ENCODE data around the gene RXRA.

The RXRA gene

DNA sequence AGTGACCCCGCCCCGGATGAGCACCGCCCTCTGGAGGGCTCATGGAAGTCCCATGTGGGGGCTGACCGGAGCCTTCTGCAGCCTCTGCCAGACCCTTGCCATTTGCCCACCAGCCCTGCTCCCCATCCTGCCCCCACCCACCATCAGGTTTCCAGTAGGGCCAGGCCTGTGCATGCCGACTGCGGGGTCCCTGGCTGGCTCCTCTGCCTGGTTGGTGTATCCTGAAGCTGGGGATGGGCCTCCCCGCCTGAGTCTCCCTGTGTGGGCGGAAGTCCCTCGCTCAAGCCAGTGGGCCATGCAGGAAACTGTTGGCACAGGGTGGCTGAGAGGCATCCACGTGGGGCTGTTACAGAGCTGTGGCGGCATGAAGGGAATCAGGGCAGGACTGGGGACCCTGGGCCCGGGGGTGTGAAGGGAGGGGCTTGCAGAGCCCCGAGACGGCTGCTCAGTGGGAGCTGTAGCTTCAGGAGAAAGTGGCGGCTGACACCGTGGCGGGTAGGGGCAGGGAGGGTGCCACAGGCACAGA is 88.7 kb downstream of the RXRA start:
- no peak for DNase-seq (ENCODE audit: low spot score)

DNA sequence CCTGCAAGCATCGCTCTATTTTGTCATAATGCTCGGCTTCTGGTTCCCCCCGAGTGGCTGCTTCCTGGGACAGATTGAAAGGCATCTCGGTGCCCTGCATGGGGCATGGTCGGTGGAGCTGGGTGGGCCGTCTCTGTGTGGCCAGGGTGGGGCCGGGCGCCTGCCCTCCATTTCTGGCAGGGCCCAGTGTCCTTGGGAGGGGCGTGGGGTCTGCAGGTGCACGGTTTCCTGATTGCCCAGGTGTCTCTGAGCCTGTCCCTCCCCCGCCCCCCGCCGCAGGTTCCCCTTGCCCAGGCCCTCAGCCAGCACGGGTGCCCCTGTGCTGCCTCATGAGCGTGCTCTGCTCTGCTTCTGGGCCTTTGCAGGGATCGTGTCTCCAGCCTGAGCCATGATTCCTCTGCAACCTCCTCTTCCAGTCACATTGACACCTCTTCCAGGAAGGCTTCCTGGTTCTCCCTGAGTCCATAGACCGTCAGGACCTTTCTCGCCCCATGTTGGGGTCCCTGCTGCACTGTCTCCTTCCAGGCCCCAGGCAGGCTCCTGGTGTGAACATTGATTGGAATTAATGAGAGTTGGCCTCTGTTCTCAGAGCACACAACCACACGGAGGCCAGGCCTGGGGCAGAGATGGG is 90.2 kb downstream of the RXRA start:
- no peak for DNase-seq (ENCODE audit: low spot score)

DNA sequence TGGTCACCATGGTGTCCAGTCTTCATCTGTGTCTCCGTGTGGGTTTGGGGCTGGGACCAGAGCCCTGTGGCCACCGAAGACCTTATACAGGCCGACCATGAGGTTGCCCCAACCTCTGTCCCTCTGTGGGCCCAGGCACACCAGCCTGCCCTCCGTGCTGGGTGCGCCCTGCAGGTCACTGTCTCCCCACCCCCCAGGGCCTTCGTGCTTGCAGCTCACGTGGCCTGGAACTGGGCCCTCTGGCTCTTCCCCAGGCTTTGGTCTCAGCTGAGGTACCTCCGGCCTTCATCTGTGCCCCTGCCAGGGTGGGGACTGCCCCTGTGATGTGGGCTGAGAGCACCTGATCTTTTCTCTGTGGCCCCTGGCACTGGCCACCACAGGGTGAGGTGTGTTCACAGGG is 92.1 kb downstream of the RXRA start:
- DNase-seq (ENCODE audit: low spot score): no peak

DNA sequence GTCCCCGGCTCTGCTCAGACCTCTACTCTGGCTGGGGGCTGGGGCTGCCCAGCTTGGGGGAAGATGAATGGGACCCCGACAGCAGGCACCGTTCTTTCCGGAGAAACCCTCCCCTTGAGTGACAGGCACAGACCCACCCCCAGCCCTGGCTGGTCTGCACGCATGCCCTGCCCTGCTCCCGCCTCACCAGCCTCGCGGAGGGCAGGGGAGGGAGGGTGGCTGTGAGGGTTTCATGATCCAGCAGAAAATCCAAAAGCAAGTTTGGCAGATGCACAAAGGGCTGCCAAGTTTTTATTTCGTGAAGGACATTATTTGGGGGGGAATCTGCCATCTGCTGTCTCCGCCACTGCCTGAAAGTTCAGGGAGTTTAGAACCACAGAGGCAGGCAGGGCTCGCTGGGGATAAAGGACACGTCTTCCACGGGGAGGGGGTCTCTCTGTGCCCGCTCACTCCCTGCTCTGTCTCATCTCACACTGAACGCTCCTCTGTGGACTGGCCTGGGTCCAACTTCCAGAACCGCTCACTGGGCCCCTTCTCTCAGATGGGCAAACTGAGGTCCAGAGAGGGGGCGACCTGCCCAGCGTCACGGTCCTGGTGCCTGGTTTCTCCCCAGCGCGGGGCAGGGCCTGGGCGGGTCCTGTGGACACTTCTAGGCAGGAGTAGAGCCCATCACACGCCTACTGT is 92.9 kb downstream of the RXRA start:
- no peak for DNase-seq (ENCODE audit: low spot score)

DNA sequence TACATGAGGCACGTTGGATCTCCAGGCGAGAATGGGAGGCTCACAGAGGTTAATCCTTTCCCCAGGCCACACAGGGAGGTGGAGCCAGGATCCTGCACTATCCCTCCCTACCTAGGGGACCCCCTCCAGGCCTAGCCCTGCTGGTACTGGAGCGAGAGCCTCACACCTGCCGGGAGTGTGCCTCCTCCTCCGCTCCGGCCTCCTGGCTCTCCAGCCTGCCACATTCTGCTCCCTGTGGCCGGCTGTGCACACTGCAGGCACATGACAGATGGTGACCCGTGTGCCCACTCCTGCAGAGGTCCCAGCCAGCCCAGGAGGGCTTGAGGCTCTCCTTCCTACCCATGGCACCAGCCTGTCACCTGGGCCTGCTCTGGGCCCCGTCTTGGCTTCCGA is 93.4 kb downstream of the RXRA start:
- DNase-seq (ENCODE audit: low spot score): no peak

DNA sequence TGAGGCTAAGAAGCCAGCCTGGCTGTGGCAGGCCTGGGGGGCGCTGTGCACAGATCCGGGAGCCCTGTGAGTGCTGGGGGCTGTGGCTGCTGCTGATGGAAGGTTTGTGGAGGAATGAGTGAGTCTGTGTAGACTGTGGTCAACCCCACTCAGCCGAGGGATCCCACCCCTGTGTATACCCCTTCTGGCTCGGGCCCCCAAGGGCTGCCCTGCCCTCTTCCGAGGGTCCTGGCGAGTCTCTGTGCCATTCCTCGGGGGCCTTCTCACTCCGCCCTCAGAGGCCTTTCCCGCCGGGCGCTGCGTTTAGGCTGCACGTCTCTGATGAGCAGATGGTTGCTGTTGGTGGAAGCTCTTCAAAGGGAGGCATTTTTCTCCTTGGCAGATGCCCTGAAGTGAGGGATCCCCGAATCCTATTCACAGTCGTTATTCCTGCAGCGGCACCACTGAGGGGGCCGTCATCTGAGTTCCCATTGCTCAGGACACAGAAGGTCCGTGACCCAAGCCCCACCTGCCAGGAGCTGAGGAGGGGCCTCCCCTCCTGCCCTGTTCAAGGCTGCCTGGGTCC is 94.1 kb downstream of the RXRA start:
- no peak for DNase-seq (ENCODE audit: low spot score)

DNA sequence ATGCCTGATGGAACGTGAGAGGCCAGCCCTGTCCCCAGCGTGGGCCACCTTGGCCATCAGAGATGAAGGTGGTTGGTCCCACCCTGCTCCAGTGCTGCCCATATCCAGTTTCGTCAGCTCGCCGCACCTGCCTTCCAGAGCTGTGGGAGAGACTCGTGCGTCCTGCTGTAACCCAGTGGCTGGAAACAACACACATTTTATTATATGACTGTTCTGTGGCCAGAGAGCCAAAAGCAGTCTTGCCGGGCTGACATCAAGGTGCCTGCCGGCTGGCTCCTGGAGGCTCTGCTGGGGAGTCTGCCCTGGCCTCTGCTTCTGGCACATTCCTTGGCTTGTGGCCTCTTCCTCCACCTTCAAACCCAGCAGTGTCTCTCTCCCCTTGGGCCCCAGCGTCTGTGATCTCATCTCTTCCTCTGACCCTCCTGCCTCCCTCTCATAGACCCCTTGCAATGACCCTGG is 94.7 kb downstream of the RXRA start:
- no peak for DNase-seq (ENCODE audit: low spot score)

DNA sequence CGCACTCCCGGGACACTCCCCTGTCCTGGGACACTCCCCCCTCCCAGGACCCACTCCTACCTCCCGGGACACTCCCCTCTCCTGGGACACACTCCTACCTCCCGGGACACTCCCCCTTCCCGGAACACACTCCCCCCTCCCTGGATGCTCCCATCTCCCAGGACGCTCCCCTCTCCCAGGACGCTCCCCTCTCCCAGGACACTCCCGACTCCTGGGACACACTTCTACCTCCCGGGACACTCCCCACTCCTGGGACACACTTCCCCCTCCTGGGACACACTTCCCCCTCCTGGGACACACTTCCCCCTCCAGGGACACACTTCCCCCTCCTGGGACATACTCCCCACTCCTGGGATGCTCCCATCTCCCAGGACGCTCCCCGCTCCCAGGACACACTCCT is 95.6 kb downstream of the RXRA start:
- no peak for DNase-seq (ENCODE audit: low spot score)

DNA sequence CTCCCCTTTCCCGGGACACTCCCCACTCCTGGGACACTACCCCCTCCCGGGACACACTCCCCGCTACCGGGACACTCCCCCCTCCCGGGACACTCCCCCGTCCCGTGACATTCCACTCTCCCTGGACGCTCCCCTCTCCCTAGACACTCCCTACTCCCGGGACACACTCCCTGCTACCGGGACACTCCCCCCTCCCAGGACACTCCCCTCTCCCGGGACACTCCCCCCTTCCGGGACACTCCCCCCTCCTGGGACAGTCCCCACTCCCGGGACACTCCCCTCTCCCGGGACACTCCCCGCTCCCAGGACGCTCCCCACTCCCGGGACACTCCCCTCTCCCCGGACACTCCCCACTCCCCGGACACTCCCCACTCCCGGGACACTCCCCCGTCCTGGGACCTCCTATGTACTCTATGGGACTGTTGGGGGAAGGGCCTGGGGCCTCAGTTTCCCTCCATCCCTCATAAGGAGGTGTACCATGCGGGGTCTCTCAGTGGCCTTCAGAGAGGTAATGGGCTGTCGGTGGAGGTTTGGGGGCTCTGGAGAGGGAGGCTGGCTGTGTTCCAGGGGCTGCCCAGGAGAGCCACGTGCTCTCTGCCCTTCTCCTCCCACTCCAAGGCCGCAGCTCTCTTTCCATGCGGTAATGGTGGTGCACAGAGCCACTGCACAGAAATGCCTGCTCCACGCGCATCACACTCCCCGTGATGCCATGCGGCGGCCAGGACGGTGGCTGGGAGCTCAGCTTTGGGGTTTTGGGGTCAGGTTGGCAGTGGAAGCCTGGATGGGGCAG is 96.2 kb downstream of the RXRA start:
- no peak for DNase-seq (ENCODE audit: low spot score)

DNA sequence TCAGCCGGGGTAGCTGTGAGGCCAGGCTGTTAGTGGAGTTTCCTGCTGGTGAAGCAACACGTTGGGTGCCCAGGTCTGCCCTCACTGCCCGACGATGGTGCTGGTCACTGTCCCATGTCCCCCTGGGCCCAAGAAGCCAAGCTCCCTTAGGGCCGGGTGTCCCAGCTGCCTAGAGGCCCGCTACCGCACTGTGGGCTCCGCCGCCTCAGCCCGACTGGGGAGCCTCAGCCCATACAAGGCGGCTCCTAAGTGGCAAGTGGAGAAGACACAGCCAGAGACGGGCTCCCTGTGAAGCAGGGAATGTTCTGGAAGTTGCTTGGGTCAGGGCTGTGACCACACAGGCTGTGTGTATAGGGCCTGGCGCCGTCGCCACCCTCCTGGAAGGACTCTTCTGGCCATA is 96.9 kb downstream of the RXRA start:
- DNase-seq (ENCODE audit: low spot score): no peak

DNA sequence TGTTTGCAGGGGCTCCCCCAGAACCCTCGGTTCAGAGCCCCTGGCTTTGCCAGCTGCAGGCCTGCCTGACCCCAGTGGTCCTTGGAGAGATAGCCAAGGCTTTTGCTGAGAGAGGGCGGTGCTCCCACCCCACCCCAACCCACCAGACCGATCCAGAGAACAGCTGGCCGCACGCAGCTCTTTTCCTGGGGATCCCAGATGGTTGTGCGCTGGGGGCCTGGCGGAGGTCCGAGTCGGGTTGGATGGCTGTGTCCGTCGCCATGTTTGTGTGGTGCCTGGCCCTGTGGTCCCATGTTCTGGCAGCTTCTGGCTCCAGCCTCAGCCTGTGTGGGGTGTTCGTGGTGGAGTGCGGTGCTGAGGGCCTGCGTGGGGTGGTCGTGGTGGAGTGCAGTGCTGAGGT is 97.5 kb downstream of the RXRA start:
- DNase-seq (ENCODE audit: low spot score): no peak

DNA sequence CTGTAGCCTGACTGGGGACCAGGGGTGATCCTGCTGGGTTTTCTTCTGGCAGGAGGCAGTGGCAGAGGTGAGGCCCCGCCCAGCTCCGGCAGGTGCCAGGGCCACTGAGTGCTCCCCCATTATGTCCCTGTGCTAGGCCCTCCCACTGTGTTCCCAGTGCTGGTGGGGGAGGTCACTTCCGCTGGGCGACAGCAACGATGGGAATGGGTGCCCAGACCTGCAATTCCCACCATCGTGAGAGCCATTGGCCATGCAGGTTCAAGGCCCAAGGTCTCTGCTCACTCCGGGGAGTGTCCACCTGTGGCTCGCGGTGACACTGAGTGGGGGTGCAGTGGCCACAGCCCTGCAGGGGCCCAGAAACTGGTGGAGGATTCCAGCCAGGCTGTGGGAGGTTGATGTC is 98.6 kb downstream of the RXRA start:
- DNase-seq (ENCODE audit: low spot score): no peak

DNA sequence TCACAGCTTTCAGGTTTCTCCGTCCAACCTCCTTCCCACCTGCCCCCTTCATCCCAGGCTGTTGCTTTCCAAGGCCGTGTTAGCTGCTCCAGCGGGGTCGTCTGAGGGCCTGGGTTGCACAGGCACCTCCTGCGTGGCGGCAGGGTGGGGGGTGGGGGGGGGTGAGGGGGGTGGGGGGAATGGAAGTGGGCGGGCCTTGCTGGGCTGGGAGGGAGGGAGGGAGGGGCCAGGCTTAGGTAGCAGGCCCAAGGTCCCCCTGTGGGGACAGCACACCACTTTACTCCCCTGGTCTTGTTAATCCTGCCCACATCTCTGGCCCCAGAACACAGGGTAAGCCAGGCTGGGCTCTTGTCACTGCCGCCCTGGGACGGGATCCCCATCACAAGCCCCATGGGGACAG is 99.1 kb downstream of the RXRA start:
- no peak for DNase-seq (ENCODE audit: low spot score)

DNA sequence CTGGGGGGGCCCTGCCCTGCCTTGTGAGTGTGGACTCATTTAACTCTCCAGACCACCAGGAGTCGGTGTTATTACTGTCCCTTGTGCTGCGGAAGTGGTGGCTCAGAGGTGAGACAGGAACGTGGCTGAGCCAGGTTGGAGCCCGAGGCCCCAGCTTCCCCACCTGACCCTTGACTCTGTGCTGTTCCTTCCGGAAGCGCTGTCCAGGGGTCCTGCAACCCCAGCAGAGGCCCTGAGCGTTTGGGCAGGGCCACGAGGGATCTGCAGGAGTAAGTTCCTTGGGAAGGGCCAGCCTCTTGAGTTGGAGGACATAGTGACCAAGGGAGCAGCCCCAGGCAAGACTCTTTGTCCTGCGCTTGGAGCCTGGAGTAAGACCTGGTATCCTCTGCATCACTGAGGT is 99.6 kb downstream of the RXRA start:
- DNase-seq (ENCODE audit: low spot score): no peak

DNA sequence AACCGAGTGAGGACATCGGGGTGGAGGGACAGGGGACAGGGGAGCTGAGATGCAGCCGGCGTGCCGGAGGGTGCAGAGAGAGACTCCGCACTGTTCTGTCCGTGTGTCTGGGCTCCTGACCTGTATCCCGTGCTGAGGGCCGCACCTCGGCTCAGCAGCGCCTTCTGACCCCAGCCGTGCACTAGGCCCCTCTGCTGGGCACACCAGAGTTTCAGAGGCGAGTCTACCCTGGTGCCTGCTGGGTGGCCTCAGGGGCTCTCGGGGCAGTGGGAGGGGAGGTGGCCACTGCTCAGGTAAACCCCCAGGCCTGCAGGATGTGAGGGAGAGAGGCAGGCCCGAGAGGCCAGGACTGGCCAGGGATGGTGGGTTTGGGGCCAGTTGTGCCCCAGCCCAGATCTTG is 100.2 kb downstream of the RXRA start:
- DNase-seq (ENCODE audit: low spot score): no peak

DNA sequence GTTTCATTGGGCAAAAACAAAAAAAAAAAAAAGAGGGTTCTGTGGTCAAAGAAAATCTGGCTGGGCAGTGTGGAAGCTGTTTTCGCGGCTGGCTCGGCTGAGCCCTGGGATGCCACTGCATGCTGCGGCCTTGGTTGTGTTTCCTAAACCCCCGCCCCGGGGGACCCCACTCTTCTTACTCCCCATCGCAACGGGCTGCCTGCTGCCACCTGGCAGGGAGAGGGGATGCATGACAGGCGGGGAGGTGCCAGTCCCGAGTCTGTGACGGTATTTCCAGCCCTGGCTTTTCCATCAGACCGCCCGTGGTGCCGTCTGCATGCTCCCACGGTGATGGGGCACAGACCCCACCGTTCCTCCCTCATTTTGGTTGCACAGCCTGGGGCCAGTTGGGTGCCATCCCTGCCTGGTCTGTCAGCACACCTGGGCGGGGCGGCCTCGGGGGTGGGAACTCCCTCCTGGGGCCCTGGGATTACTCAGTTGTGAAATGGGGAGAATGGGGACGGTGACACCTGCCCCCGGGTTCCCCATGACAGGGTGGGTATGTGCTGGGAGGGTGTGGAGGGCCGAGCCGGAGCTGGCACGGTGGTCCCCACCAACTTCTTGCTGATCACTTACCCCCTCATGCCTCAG is 101.0 kb downstream of the RXRA start:
- no peak for DNase-seq (ENCODE audit: low spot score)

DNA sequence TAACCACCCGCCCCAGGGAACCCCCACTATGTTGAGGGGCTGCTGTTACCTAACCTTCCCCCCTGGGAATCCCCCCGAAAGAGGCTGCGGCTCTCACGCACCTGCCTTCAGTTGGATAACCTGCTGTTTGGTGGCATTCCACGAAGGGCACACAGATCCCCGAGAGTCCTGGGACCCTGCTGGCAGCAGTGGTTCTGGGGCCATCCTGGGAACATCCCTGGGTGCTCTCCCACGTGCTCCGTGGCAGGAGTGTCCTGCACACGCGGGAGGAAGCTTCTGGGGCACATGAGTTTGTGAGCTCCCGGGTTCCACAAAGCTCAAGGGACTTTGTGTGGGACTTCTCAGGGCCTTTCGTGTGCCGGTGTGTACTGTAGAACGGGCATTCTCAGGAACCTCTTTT is 102.3 kb downstream of the RXRA start:
- no peak for DNase-seq (ENCODE audit: low spot score)

DNA sequence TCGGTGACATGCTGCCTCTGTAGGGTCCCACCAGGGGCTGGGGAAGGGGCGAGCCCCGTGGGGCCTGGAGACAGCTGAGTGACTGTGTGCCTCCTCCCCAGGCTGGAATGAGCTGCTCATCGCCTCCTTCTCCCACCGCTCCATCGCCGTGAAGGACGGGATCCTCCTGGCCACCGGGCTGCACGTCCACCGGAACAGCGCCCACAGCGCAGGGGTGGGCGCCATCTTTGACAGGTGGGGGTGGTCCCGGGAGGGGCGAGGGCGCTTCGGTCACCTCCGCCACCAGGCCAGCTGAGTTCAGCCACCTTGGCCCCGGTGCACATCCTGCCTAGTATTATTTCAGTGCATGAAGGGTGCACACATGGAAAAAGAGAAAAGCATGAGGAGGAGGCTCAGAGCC is 102.8 kb downstream of the RXRA start:
- no peak for DNase-seq (ENCODE audit: low spot score)

DNA sequence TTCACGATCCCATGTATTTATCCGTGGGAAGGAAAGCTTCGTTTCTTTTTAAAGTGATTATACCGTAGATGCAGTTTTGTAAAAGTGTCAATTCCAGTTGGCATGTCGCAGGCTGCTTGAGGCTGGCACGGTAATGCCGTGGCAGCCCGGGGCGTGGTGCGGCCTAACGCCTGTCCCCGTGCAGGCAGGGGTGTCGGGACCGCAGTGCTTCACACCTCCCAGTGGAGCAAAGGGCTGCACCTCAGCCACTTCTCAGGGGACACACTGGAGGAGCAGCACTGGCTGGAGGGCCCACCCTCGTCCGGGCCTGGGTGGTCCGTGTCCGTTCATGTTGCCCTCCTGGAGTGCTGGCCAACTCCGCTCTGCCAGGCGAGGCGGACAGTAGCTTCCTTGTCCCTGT is 103.2 kb downstream of the RXRA start:
- no peak for DNase-seq (ENCODE audit: low spot score)

DNA sequence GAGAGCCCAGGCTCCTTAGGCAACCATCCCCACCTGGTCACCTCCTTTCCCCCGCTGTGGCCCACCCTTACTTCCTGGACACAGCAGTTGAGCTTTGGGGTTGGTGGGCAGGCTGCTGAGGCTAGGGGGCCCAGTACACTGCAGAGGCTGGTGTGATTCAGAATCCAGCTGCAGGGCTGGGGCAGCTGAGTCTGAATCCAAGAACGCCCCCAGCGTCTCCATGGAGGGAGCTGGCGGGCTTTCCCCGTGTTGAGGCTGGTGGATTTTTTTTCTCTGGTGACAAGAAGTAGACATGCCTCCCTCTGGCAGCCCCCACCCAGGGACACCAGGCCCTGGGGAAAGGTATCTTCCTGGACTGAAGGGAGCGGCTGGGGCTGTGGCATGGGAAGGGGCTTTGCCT is 104.8 kb downstream of the RXRA start:
- DNase-seq (ENCODE audit: low spot score): no peak

DNA sequence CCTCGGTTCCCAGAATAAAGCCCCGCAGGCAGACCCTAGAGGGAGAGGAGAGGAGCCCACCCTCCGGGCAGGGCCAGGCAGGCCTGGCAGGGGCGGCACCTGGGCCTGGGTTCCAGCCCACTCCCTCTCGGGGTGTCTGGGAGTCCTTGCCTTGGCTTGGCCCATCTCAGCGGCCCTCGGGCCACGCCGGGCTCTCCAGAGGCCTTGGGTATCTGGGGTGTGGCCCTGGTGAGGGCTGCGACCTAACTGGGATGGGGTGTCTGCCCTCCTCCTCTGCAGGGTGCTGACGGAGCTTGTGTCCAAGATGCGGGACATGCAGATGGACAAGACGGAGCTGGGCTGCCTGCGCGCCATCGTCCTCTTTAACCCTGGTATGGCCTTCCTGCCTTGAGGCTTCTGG is 105.4 kb downstream of the RXRA start:
- DNase-seq (ENCODE audit: low spot score): no peak

DNA sequence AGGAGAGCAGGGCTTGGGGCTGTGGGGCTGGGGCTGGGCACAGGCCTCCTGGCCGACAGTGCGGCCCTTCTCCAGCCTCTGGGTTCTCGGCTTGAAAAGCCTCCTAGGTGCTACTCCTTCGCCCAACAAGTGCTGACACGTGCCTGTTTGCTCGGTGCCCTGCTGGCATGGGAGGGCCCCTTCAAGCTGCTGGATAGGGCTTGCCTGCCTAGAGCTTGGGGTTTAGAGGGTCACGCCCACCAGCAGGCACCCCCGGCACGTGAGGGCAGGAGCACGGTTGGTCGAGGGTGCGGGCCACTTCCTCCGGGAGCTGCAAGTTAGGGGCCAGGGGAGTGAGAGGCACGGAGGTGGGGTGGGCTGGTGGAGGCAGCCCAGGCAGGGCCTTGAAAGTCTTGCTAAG is 106.2 kb downstream of the RXRA start:
- DNase-seq (ENCODE audit: low spot score): no peak

All from pons (tissue), 1 donor.